K562 (cell line): Measurements from ENCODE around the gene GPHA2. TPM values are rescaled to one million over a fixed set of nuclear protein-coding genes. Genes with fewer than 3 reads are reported as not detected.
A peak's percentile ranks its signal among the peaks of the same experiment; 100 is the strongest.

Source experiments
- ARNT ChIP-seq, 2 experiments: fragments of 450-650 bp; IDR thresholded peaks; 2 replicates each; pipeline ENCODE4 v1.6.1; 2016; ENCODE audit warnings: mild to moderate bottlenecking in 1 of 2
- ETV1 ChIP-seq: fragments of 450-650 bp; conservative IDR thresholded peaks from 2 replicates; pipeline ENCODE4 v1.6.1; 2016; ENCODE audit warnings: missing genetic modification characterization, control low read depth, low read depth, missing compliant biosample characterization
- FUS ChIP-seq: fragments of 200-400 bp; formaldehyde crosslinking; optimal IDR thresholded peaks from 2 replicates; pipeline ENCODE3; 2017; ENCODE audit warnings: low read depth, low read length
- GABPA ChIP-seq: fragments of 200-800 bp; sonication (Bioruptor generic); conservative IDR thresholded peaks from 2 replicates; pipeline ENCODE4 v1.6.1; 2016; ENCODE audit warnings: low read depth, missing genetic modification characterization, missing compliant biosample characterization
- HOXB6 ChIP-seq: fragments of 250-450 bp; sonication (Bioruptor Pico); IDR thresholded peaks from 2 replicates; pipeline ENCODE4 v1.5.1; 2022; ENCODE audit warnings: mild to moderate bottlenecking, borderline replicate concordance
- KDM4B ChIP-seq, 2 experiments: fragments of 450-650 bp in 1 of 2; sonication (generic) in 1 of 2; IDR thresholded peaks; 2 replicates each; pipeline ENCODE4 v1.6.1; 2016 to 2017; ENCODE audit warnings: borderline replicate concordance in 2 of 2, antibody characterized with exemption in 1 of 2, low read depth in 1 of 2, mild to moderate bottlenecking in 1 of 2
- NFYB ChIP-seq: IDR thresholded peaks from 2 replicates; pipeline ENCODE4 v1.6.1; 2011; ENCODE audit warnings: mild to moderate bottlenecking, moderate library complexity; ENCODE audit not compliant: insufficient read length; ENCODE audit errors: extremely low read depth
- PHF21A ChIP-seq: fragments of 450-650 bp; IDR thresholded peaks from 2 replicates; pipeline ENCODE4 v1.6.1; 2017; ENCODE audit warnings: low read depth, borderline replicate concordance
- RBM39 ChIP-seq: fragments of 200-400 bp; formaldehyde crosslinking; optimal IDR thresholded peaks from 2 replicates; pipeline ENCODE3; 2018; ENCODE audit warnings: low read depth, low read length
- RFX5 ChIP-seq: IDR thresholded peaks from 2 replicates; pipeline ENCODE4 v1.6.1; 2011; ENCODE audit warnings: low read depth, mild to moderate bottlenecking, improper control_type of control experiment, low read length
- SIN3B ChIP-seq: fragments of 450-650 bp; IDR thresholded peaks from 2 replicates; pipeline ENCODE4 v1.6.1; 2017; ENCODE audit warnings: low read depth, mild to moderate bottlenecking, moderate library complexity
- SMAD2 ChIP-seq: fragments of 150-350 bp; IDR thresholded peaks from 2 replicates; pipeline ENCODE4 v1.6.1; 2014; ENCODE audit warnings: low read depth, mild to moderate bottlenecking, low read length
- STAG1 ChIP-seq: sonication (generic); formaldehyde crosslinking; IDR thresholded peaks from 2 replicates; pipeline ENCODE4 v1.5.0; 2020; ENCODE audit warnings: missing genetic modification reagents, borderline replicate concordance
- TCF7L2 ChIP-seq: fragments of 150-350 bp; IDR thresholded peaks from 2 replicates; pipeline ENCODE4 v1.6.1; 2016; ENCODE audit warnings: low read depth, mild to moderate bottlenecking, low read length, moderate library complexity
- ZNF175 ChIP-seq: fragments of 200-800 bp; sonication (Bioruptor generic); IDR thresholded peaks from 2 replicates; pipeline ENCODE4 v1.6.1; 2016; ENCODE audit warnings: low read depth, mild to moderate bottlenecking, missing genetic modification characterization, missing compliant biosample characterization
- ZNF445 ChIP-seq: fragments of 250-450 bp; sonication (Bioruptor Pico); IDR thresholded peaks from 2 replicates; pipeline ENCODE4 v1.4.0; 2020; ENCODE audit warnings: low read depth, mild to moderate bottlenecking, moderate library complexity
- ZNF583 ChIP-seq: fragments of 250-450 bp; sonication (Bioruptor Pico); IDR thresholded peaks from 2 replicates; pipeline ENCODE4 v1.4.0; 2020
- polyA plus RNA-seq, 8 experiments: library from polyadenylated mRNA; depleted of rRNA in 4 of 8; stranded (reverse) in 5 of 8; unstranded in 3 of 8; fragments of >200 nt; fragmentation: Nextera tagmentation in 2 of 8; fragmentation: Illumina TruSeq in 1 of 8; extraction: Ambion mirVana in 2 of 8; extraction: Trizol in 1 of 8; gene quantifications; 2 replicates each; pipeline versions ENCODE4 v1.2.1 to v1.2.3, GENCODE V29; 2011 to 2014; ENCODE audit warnings: inconsistent platforms in 1 of 8, missing spikeins in 1 of 8
- total RNA-seq, 7 experiments: library from RNA; depleted of rRNA in 6 of 7; stranded (reverse); fragments of >200 nt in 6 of 7; fragmentation: Illumina TruSeq in 2 of 7; extraction: Trizol in 2 of 7; gene quantifications; 2 replicates each; pipeline versions ENCODE4 v1.2.1 to v1.2.3, GENCODE V29; 2011 to 2021; ENCODE audit warnings: low replicate concordance in 1 of 7
- TF ChIP-seq, protein P1 (sequence below): fragments of 450-650 bp; IDR thresholded peaks from 2 replicates; pipeline ENCODE4 v1.6.1; 2018; ENCODE audit not compliant: partially characterized antibody
- TF ChIP-seq, protein P2 (sequence below): fragments of 450-650 bp; formaldehyde crosslinking; IDR thresholded peaks from 2 replicates; pipeline ENCODE4 v1.4.0; 2022; ENCODE audit warnings: missing genetic modification characterization

The GPHA2 gene
- total and polyA plus RNA-seq, 9 of the 15 experiments (the other 6 are each of a cell fraction or from before 2014, with no cell fraction given) = 0.17 to 0.22 TPM; not detected in 7

DNA sequence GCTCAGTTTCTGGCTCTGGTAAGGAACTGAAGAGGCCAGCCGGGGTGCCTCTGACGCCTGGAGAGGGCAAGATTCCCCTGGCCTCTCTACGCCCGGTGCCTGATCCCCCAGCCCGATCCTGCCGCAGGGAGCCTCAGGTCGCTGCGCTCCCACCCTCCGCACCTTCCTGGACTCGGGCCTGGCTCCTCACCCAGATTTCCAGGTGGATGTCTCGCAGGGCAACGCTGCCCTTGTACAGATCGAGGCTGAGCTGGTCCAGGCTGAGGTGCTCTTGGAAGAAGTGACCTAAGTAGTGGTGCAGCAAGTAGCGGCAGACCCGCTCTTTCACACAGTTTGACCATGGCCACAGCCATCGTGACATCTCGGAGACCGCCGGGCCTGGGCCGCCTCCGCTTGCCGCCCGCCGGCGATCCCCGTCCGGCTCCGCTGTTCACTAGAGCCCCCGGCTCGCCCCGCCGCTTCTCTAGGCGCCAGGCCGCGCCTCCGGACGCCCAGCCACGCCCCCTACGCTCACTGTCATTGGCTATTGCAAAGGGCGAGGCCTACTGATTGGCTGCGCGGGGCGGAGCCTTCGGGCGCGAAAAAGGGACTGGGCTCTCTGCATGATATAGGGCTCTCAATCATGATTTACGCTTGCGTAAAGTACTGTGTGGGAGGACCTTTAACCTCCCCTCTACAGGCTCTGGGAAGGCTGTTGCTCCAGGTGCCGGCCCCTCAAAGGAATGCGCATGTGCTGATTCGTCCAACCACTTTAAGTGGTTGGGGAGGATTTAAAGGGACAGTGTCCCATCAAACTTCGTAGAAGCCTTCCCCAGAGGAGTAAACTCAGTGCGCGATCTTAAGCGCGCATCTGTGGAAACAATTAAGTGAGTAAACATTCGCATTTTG is 18.7 kb downstream of the GPHA2 start, which contains the start of gene ATG2A (continued):
- no peak for TF ChIP-seq ARNT (IDR thresholded peaks at IDR 0.05)
- TF ChIP-seq HOXB6 (CRISPR knock-in tag) = no peak
- TF ChIP-seq, protein P1, sequence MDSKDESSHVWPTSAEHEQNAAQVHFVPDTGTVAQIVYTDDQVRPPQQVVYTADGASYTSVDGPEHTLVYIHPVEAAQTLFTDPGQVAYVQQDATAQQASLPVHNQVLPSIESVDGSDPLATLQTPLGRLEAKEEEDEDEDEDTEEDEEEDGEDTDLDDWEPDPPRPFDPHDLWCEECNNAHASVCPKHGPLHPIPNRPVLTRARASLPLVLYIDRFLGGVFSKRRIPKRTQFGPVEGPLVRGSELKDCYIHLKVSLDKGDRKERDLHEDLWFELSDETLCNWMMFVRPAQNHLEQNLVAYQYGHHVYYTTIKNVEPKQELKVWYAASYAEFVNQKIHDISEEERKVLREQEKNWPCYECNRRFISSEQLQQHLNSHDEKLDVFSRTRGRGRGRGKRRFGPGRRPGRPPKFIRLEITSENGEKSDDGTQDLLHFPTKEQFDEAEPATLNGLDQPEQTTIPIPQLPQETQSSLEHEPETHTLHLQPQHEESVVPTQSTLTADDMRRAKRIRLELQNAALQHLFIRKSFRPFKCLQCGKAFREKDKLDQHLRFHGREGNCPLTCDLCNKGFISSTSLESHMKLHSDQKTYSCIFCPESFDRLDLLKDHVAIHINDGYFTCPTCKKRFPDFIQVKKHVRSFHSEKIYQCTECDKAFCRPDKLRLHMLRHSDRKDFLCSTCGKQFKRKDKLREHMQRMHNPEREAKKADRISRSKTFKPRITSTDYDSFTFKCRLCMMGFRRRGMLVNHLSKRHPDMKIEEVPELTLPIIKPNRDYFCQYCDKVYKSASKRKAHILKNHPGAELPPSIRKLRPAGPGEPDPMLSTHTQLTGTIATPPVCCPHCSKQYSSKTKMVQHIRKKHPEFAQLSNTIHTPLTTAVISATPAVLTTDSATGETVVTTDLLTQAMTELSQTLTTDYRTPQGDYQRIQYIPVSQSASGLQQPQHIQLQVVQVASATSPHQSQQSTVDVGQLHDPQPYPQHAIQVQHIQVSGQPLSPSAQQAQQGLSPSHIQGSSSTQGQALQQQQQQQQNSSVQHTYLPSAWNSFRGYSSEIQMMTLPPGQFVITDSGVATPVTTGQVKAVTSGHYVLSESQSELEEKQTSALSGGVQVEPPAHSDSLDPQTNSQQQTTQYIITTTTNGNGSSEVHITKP = no peak
- no peak for TF ChIP-seq SMAD2
- TF ChIP-seq RBM39 = no peak
- no peak for TF ChIP-seq FUS
- TF ChIP-seq TCF7L2 = no peak
- no peak for TF ChIP-seq PHF21A
- TF ChIP-seq ZNF175 (CRISPR knock-in tag) = no peak
- no peak for TF ChIP-seq ZNF445 (CRISPR knock-in tag)
- no peak for TF ChIP-seq KDM4B (IDR thresholded peaks at IDR 0.05; ENCODE audit: borderline replicate concordance in 2 of 2, low read depth in 1 of 2)
- TF ChIP-seq, protein P2, sequence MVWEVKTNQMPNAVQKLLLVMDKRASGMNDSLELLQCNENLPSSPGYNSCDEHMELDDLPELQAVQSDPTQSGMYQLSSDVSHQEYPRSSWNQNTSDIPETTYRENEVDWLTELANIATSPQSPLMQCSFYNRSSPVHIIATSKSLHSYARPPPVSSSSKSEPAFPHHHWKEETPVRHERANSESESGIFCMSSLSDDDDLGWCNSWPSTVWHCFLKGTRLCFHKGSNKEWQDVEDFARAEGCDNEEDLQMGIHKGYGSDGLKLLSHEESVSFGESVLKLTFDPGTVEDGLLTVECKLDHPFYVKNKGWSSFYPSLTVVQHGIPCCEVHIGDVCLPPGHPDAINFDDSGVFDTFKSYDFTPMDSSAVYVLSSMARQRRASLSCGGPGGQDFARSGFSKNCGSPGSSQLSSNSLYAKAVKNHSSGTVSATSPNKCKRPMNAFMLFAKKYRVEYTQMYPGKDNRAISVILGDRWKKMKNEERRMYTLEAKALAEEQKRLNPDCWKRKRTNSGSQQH (CRISPR knock-in tag) = no peak
- TF ChIP-seq ZNF583 (CRISPR knock-in tag) = 0 out of 2 replicates have a peak, but pooled peaks have one; percentile 37
- no peak; the same call in 1 of the 2 replicates for TF ChIP-seq GABPA (tag)
- TF ChIP-seq ETV1 (tag) = no peak
- TF ChIP-seq STAG1 (CRISPR knock-in tag) = no peak
- peak; percentile 71 for TF ChIP-seq SIN3B
- TF ChIP-seq RFX5 = no peak
- TF ChIP-seq NFYB = peak; percentile 79
